ENCODE results near the gene CSTPP1. TPM values are rescaled to one million over a fixed set of nuclear protein-coding genes. Genes with fewer than 3 reads are reported as not detected.

CSTPP1 gene
- total RNA-seq, 4 donors from 2014 or later = 5.3 to 14.8 (median 13.4) TPM

DNA sequence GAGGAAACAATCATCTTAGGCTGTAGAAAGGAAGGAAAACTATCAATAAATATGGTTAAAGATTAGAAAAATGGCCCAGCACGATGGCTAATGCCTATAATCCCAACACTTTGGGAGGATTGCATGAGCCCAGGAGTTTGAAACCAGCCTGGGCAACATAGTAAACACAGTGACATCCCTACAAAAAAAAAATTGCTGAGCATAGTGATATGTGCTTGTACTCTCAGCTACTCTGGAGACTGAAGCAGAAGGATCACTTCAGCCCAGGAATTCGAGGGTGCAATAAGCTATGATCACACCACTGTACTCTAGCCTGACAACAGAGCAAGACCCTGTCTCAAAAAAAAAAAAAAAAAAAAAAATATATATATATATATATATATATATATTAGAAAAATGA lies 185.2 kb downstream of the CSTPP1 start:
- TF ChIP-seq, protein P1, sequence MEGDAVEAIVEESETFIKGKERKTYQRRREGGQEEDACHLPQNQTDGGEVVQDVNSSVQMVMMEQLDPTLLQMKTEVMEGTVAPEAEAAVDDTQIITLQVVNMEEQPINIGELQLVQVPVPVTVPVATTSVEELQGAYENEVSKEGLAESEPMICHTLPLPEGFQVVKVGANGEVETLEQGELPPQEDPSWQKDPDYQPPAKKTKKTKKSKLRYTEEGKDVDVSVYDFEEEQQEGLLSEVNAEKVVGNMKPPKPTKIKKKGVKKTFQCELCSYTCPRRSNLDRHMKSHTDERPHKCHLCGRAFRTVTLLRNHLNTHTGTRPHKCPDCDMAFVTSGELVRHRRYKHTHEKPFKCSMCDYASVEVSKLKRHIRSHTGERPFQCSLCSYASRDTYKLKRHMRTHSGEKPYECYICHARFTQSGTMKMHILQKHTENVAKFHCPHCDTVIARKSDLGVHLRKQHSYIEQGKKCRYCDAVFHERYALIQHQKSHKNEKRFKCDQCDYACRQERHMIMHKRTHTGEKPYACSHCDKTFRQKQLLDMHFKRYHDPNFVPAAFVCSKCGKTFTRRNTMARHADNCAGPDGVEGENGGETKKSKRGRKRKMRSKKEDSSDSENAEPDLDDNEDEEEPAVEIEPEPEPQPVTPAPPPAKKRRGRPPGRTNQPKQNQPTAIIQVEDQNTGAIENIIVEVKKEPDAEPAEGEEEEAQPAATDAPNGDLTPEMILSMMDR (IDR thresholded peaks at IDR 0.05; ENCODE audit: low read depth) = no peak

DNA sequence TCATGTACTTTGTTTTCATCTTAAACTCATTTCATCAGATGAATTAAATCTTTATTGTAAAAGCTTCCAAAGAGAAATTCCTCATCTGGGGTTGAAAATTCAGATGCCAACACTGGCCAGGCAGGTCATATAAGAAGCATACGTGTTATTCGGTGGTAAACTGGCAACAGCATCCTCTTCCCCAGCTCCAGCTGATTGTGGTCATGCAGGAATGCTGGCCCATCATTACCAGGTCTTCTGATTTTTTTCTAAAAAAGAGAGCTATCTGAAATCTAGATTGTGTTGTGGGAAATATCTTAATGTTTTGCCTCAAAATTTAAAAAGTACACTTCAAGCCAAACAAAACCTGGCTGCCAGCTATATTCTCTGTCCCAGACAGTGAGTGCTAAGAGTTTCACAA lies 186.5 kb downstream of the CSTPP1 start:
- TF ChIP-seq, protein P1 (IDR thresholded peaks at IDR 0.05; ENCODE audit: low read depth) = no peak

DNA sequence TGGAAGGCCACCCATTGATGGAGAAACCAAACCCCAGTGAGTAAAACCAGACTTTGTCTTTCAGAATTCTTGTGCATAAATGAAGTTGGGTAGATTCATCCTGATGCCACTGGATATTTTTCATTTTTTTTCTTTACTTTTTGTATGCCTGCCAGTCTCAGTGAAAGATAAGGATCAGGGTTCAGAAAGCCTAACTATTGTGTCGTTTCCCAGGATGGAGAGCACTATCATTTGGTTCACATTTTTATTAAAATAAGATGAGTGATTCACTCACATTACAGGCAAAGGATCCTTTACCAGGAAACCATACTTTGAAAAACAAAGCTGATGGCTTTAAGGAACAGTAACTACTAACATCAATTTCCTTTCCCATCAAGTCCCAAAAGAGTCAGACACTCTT lies 188.1 kb downstream of the CSTPP1 start:
- TF ChIP-seq, protein P1 (IDR thresholded peaks at IDR 0.05; ENCODE audit: low read depth) = no peak

DNA sequence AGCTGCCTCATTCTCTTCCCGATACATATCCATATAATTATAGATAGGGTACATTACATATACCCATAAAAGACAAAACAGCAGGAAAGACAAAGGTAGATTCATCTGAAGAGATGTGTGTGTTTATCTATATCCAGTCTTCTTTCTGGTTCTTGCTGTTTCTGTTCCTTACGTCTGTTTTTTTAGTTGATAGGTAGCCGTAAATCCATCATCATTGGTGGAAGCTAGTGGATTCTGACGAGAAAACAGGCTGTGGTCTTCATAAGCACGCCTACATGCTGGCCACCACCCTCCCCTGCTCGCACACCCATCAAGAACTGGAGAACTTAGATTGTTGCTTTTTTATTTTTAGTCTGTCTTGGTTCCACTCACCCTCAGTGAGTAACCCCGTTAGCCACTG lies 188.5 kb downstream of the CSTPP1 start:
- TF ChIP-seq, protein P1 (IDR thresholded peaks at IDR 0.05; ENCODE audit: low read depth) = no peak

DNA sequence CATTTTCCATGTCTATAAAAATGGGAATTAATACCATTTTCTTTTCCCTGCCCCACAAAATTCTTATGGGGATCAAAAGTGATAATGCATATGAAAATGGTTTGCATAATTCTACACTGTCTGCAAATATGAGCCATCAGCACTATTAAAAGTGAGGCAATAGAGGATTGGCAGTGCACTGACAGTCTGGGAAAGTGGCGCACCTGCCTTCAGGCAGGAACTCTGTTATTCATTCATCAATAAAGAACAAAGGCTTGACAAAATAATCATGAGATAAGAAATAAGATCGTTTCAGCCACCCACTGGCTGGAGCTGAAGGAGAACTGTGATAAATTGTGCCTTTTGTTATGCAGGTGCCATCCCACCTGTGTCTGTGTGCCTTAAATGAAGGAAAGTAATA lies 190.7 kb downstream of the CSTPP1 start:
- TF ChIP-seq, protein P1 (IDR thresholded peaks at IDR 0.05; ENCODE audit: low read depth) = no peak

DNA sequence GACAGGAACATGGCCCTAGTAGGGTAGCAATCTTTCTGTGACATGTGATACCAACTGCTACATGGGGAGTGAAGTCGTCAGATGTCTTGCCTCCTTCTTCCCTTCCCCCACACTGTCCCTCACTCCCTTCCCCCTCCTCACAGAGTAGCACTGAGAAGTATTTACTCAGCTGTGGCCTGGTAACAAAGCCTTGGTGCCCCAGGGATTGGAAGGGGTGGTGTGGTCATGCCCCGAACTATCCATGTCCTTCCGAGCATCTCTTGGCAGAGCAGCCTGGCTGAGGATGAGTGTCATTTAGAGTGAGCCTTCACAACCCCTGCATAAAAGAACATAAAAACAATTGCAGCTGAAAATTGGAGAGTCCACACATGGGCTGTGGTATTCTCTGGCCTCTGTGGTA lies 194.0 kb downstream of the CSTPP1 start:
- TF ChIP-seq, protein P1 (IDR thresholded peaks at IDR 0.05; ENCODE audit: low read depth) = no peak

DNA sequence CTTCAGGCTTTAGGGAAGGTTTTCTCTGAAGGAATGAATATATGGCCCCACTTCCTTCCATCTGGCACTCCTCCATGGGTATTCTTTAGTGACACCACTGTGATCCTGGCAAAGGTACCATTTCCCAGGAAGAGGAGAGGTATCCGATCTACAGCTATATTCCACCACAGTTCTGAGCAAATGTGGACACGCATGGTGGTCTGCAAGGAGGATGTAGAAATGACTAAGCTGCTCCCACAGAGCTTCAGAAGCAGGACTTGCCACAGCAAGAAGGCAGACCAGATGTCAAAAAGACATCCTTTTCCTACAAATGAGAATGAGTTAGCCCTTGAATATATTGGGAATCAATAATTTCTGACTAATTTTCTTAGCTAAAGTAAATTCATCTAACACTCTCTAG lies 194.6 kb downstream of the CSTPP1 start:
- TF ChIP-seq, protein P1 (IDR thresholded peaks at IDR 0.05; ENCODE audit: low read depth) = no peak
